Fibroblast of lung (primary cell): ENCODE measurements around the gene DDHD1. TPM values are rescaled to one million over a fixed set of nuclear protein-coding genes. Genes with fewer than 3 reads are reported as not detected.

Experiments
- DNase-seq, 2 donors: peaks; one replicate each; pipeline versions ENCODE4 v3.0.0 to v3.0.0-alpha.2; 2010; ENCODE audit warnings: low read depth in 2 of 2
- H2AFZ ChIP-seq: 2 replicates; pipeline ENCODE4 v1.5.1; 2012; ENCODE audit warnings: low read length, control low read depth, inconsistent platforms
- H3K27ac ChIP-seq: 2 replicates; pipeline ENCODE4 v1.5.1; 2011; ENCODE audit warnings: low read length, control low read depth; ENCODE audit not compliant: insufficient read depth
- H3K27me3 ChIP-seq: 2 replicates; pipeline ENCODE4 v1.5.1; 2011; ENCODE audit warnings: mild to moderate bottlenecking, low read length; ENCODE audit not compliant: control insufficient read depth, insufficient read depth
- H3K36me3 ChIP-seq: 2 replicates; pipeline ENCODE4 v1.5.1; 2011; ENCODE audit warnings: low read length; ENCODE audit not compliant: control insufficient read depth, insufficient read depth
- H3K4me1 ChIP-seq: 2 replicates; pipeline ENCODE4 v1.5.1; 2011; ENCODE audit warnings: low read length; ENCODE audit not compliant: control insufficient read depth, insufficient read depth; ENCODE audit errors: extremely low read depth
- H3K4me2 ChIP-seq: 2 replicates; pipeline ENCODE4 v1.5.1; 2011; ENCODE audit warnings: low read length, control low read depth; ENCODE audit not compliant: insufficient read depth; ENCODE audit errors: extremely low read depth
- H3K4me3 ChIP-seq, 4 experiments: fragments of 200-600 bp in 1 of 4; sonication (generic) in 1 of 4; replicated peaks in 1 of 4; 2 replicates each; pipeline ENCODE4 v1.5.1; 2011 to 2016; ENCODE audit warnings: low read length in 4 of 4, low read depth in 3 of 4, mild to moderate bottlenecking in 3 of 4, control low read depth in 2 of 4, inconsistent platforms in 1 of 4, mixed read lengths in 1 of 4; ENCODE audit not compliant: insufficient read depth in 1 of 4; ENCODE audit errors: control extremely low read depth in 1 of 4
- H3K79me2 ChIP-seq: 2 replicates; pipeline ENCODE4 v1.5.1; 2012; ENCODE audit warnings: mild to moderate bottlenecking, low read length, inconsistent platforms; ENCODE audit not compliant: control insufficient read depth, insufficient read depth
- H3K9ac ChIP-seq: 2 replicates; pipeline ENCODE4 v1.5.1; 2011; ENCODE audit warnings: mild to moderate bottlenecking, low read length, control low read depth; ENCODE audit not compliant: insufficient read depth
- H3K9me3 ChIP-seq: 2 replicates; pipeline ENCODE4 v1.5.1; 2012; ENCODE audit warnings: low read depth, low read length; ENCODE audit not compliant: control insufficient read depth, insufficient read depth
- H4K20me1 ChIP-seq: 2 replicates; pipeline ENCODE4 v1.5.1; 2011; ENCODE audit warnings: low read length; ENCODE audit not compliant: control insufficient read depth, insufficient read depth; ENCODE audit errors: extremely low read depth
- CTCF ChIP-seq, 2 donors: IDR thresholded peaks in 1 of 2; conservative IDR thresholded peaks in 1 of 2; 1 replicate in 1 of 2; 2 replicates in 1 of 2; pipeline ENCODE4 v1.5.1; 2011 to 2012; ENCODE audit warnings: low read length in 2 of 2, control low read depth in 1 of 2, inconsistent platforms in 1 of 2, low read depth in 1 of 2, mild to moderate bottlenecking in 1 of 2
- EZH2 ChIP-seq: IDR thresholded peaks from 2 replicates; pipeline ENCODE4 v1.5.1; 2012; ENCODE audit warnings: low read length, control low read depth, mild to moderate bottlenecking; ENCODE audit errors: missing control alignments
- polyA plus RNA-seq, 2 donors: library from polyadenylated mRNA; depleted of rRNA in 1 of 2; stranded (reverse) in 1 of 2; unstranded in 1 of 2; fragments of >200 nt; gene quantifications; 2 replicates each; pipeline ENCODE4 v1.2.1, GENCODE V29; 2011 to 2012; ENCODE audit warnings: missing spikeins in 1 of 2
- total RNA-seq: library from RNA; depleted of rRNA; stranded (reverse); fragments of >200 nt; gene quantifications from 2 replicates; pipeline ENCODE4 v1.2.1, GENCODE V29; 2014

DDHD1 gene
- total and polyA plus RNA-seq, 2 donors (not counting 1 experiment from before 2014, with no cell fraction given), result 13.6 to 30.6 TPM

GRCh38 chr14:53054457-53054856 is 98.7 kb downstream of the DDHD1 start:
- H3K36me3 ChIP-seq, result no peaks in the 10 kb centered on the region
- TF ChIP-seq EZH2, result no peak
- TF ChIP-seq CTCF (conservative IDR thresholded peaks at IDR 0.05 in 1 of 2, IDR thresholded peaks at IDR 0.05 in 1 of 2; ENCODE audit: low read depth in 1 of 2, low read length in 2 of 2), result no peak
- peak; percentile 63 to 72 for DNase-seq
- H3K79me2 ChIP-seq, result no peaks in the 10 kb centered on the region
- H3K4me3 ChIP-seq, result no peak overlapping the region
- no peaks in the 10 kb centered on the region for H3K27me3 ChIP-seq
- H2AFZ ChIP-seq, result peak overlapping the region; percentile 40
- peak overlapping the region; percentile 45 for H3K4me2 ChIP-seq
- no peaks in the 10 kb centered on the region for H4K20me1 ChIP-seq
- H3K27ac ChIP-seq, result peak overlapping the region; percentile 1
- H3K9me3 ChIP-seq, result no peaks in the 10 kb centered on the region
- H3K9ac ChIP-seq, result no peak overlapping the region
- peaks cover 4% of the 10 kb centered on the region for H3K4me1 ChIP-seq

- Histone ChIP-seq H3K9ac (no peak overlapping the region), H4K20me1 (no peaks in the 10 kb centered on the region), H2AFZ (no peak overlapping the region), H3K4me1 (peaks cover 12% of the 10 kb centered on the region), H3K27ac (no peak overlapping the region), H3K4me2 (no peak overlapping the region), H3K4me3 (no peak overlapping the region), H3K9me3 (no peaks in the 10 kb centered on the region), H3K36me3 (no peaks in the 10 kb centered on the region), H3K27me3 (no peaks in the 10 kb centered on the region), H3K79me2 (no peaks in the 10 kb centered on the region)
- peak in 1 of 2 donors; percentile 5 for DNase-seq
- no peak for TF ChIP-seq CTCF (conservative IDR thresholded peaks at IDR 0.05 in 1 of 2, IDR thresholded peaks at IDR 0.05 in 1 of 2; ENCODE audit: low read depth in 1 of 2, low read length in 2 of 2)
- no peak for TF ChIP-seq EZH2
These were observed 104.5 kb downstream of the DDHD1 start for GRCh38 chr14:53048631-53049030.

- no peak overlapping the region for H3K4me2 ChIP-seq
- no peak for DNase-seq
- no peak overlapping the region for H3K27ac ChIP-seq
These were observed 105.6 kb downstream of the DDHD1 start for GRCh38 chr14:53047307-53048069.

More at GRCh38 chr14:53047307-53048069, 105.6 kb downstream of the DDHD1 start:
- Histone ChIP-seq H3K9me3 (no peaks in the 10 kb centered on the region), H3K36me3 (no peaks in the 10 kb centered on the region), H3K4me3 (no peak overlapping the region), H3K9ac (no peak overlapping the region), H2AFZ (no peak overlapping the region), H4K20me1 (no peaks in the 10 kb centered on the region), H3K4me1 (peaks cover 21% of the 10 kb centered on the region), H3K79me2 (no peaks in the 10 kb centered on the region), H3K27me3 (no peaks in the 10 kb centered on the region)
- TF ChIP-seq CTCF (conservative IDR thresholded peaks at IDR 0.05 in 1 of 2, IDR thresholded peaks at IDR 0.05 in 1 of 2; ENCODE audit: low read depth in 1 of 2, low read length in 2 of 2) (no peak), EZH2 (no peak)
